ENCODE data around the gene CREB3.

Gene CREB3

DNA sequence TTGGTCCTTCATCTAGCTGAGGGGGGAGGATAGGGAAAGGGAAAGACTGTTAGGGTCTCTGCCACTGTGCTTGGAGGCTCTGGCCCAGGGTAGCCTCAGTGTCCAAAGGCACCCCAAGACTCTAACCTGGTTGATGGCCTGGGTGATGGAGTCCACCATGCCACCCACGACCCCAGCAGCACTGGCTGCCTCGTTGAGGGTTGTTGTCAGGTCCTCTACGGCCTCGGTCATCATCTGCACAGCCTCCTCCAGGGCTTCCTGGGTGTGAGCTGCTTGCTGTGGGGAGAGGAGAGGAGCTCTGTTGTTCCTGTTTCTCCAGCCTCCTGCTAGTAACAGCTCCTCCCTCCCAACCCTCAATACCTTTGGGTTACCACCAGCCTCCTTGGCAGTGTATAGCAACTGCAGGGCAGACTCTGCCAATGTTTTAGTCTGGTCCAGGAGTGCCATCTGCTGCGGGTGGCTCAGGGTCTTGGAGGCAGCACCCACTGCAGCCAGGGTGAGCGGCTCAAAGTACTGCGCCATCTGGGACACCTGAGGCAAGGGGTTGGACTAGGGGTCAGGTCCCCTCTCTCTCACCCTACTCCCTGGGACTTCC lies 26.5 kb upstream of the CREB3 start:
- no peak for DNase-seq (ENCODE audit: low read depth in 1 of 2, low spot score in 1 of 2)
- in situ Hi-C loops (cut with HindIII; ENCODE audit: low pct_unique_long_range_greater_than_20kb, low sequenced_read_pairs): no loop called here
- TF ChIP-seq JUND (IDR thresholded peaks at IDR 0.05; ENCODE audit: low read depth): no peak

- TF ChIP-seq JUND (IDR thresholded peaks at IDR 0.05; ENCODE audit: low read depth): no peak
- DNase-seq (ENCODE audit: low read depth in 1 of 2, low spot score in 1 of 2): no peak
- in situ Hi-C loops (cut with HindIII; ENCODE audit: low pct_unique_long_range_greater_than_20kb, low sequenced_read_pairs): no loop called here
Observed at GRCh38 chr9:35706951-35707350, 25.5 kb upstream of the CREB3 start.

- in situ Hi-C loops (cut with HindIII; ENCODE audit: low pct_unique_long_range_greater_than_20kb, low sequenced_read_pairs): no loop called here
- TF ChIP-seq JUND (IDR thresholded peaks at IDR 0.05; ENCODE audit: low read depth): no peak
- DNase-seq (ENCODE audit: low read depth in 1 of 2, low spot score in 1 of 2): no peak
Observed at GRCh38 chr9:35708146-35708545, 24.3 kb upstream of the CREB3 start.

DNA sequence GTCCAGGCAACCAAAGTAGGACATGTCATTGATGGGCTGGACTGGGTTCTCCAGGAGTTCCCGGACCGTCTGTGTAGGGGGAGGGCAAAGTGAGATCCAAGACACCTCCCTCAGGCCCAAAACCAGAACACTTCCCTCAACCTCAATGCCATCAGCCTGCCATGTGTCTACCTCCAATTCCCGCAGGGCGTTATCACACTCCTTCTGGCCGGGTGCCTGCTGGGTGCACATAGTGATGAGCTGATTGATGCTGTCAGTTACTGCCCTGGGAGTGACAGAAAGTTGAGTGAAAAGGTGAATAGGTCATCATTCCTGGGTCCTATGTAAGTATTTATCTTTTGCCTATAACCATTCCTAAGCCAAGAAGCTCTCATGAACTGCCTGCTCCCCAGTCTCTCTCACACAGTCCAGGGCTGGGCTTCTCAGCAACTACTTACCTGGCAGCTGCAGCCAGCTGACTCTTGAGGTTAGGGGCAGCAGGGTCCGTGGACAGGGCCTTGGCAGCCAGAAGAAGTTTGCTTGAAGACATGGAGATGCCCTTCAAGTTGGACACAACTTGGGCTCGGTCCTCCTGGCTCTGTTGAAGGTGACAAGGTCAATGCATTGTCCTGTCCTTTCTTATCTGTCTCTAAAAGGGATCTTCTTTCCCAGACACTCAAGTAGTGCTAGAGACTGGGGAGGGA lies 21.5 kb upstream of the CREB3 start:
- DNase-seq (ENCODE audit: low read depth in 1 of 2, low spot score in 1 of 2): no peak
- no peak for TF ChIP-seq JUND (IDR thresholded peaks at IDR 0.05; ENCODE audit: low read depth)
- in situ Hi-C loops (cut with HindIII; ENCODE audit: low pct_unique_long_range_greater_than_20kb, low sequenced_read_pairs): no loop called here

DNA sequence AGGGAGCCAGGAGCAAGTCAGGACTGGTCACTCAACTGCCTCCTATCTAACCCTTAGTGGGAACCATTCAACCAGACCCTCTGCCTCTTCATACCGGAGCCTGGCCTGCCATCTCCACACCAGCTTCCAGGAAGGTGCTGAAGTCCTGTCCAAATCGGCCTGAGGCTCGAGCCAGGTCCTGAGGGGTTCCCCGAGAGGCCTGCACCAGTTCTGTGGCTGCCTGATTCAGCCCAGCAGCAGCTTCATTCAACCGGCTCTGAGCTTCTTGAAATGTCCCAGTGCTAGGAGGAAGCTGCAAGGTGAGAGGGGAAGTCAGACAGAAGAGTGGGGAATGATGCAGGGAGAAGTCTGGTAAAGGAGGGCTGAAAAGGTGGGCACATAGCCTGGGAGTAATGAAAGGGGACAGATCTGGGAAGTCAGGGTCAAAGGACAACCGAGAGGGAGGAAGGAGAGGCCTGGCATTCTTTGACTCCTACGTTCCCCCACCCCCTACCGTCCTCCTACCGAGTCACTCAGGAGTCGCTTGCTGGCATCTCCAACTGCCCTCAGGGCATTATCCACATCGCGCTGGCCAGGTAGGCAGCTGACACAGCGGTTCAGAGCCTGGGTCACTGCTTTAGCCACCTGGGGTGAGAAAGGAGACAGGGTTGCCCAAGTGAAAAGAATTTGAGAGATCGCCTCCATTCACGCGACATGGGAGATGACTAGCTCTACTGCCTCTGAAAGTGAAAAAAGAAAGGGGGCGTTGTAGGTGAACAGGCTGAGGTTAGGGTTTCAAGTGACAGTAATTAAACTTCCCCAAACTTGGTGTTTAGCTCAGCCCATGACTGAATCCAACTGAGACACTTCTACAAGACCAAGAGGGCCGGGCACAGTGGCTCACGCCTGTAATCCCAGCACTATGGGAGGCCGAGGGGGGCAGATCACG lies 20.7 kb upstream of the CREB3 start:
- DNase-seq (ENCODE audit: low read depth in 1 of 2, low spot score in 1 of 2): peak; percentile 38 to 77
- no peak for TF ChIP-seq JUND (IDR thresholded peaks at IDR 0.05; ENCODE audit: low read depth)
- in situ Hi-C loops (cut with HindIII; ENCODE audit: low pct_unique_long_range_greater_than_20kb, low sequenced_read_pairs): no loop called here

DNA sequence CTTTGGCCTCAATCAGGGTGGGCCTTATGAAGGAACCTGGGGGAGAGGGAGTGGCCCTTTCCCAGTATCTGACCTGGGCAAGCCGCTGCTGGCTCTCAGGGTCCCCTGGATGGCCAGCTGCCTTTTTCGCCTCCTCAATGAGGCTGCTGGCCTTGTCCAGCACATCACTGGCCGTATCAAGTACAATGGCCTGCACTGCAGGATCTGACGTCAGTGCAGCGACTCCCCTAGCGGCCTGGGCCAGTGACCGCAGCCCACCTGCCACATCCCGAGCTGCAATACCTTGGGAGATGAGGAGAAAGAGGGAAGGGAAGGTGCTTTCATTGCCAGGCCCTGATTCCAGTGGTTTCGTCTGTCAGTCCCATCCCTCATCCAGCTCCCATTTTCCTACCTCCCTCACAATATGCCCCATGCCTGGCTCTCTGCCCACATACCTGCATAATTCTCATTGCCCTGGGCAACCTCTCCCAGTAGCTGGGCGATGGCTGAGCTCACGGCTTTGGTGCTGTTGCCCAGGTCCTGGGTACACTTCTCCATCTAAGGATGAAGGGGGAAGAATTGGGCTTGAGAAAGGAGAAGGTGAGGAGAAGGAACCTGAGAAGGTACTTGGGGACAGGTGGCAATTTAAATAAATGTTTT lies 19.6 kb upstream of the CREB3 start:
- peak in 1 of 2 experiments; percentile 69 for DNase-seq (ENCODE audit: low read depth in 1 of 2, low spot score in 1 of 2)
- TF ChIP-seq JUND (IDR thresholded peaks at IDR 0.05; ENCODE audit: low read depth): no peak
- in situ Hi-C loops (cut with HindIII; ENCODE audit: low pct_unique_long_range_greater_than_20kb, low sequenced_read_pairs): no loop called here

DNA sequence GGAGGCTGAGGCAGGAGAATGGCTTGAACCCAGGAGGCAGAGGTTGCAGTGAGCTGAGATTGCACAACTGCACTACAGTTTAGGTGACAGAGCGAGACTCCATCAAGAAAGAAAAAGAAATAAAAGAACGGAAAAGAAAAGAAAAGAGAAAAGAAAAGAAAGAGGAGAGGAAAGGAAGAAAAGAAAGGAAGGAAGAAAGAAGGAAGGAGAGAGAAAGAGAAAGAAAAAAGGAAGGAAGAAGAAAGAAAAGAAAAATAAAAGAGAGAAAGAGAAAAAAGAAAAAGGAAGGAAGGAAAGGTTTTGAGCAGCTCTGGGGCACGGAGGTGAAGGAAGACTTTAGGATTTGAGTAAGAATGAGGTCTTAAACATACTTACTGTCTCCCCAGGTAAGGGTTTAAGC lies 18.9 kb upstream of the CREB3 start:
- TF ChIP-seq JUND (IDR thresholded peaks at IDR 0.05; ENCODE audit: low read depth): no peak
- in situ Hi-C loops (cut with HindIII; ENCODE audit: low pct_unique_long_range_greater_than_20kb, low sequenced_read_pairs): no loop called here
- no peak for DNase-seq (ENCODE audit: low read depth in 1 of 2, low spot score in 1 of 2)

- no peak for TF ChIP-seq JUND (IDR thresholded peaks at IDR 0.05; ENCODE audit: low read depth)
- in situ Hi-C loops (cut with HindIII; ENCODE audit: low pct_unique_long_range_greater_than_20kb, low sequenced_read_pairs): no loop called here
- no peak for DNase-seq (ENCODE audit: low read depth in 1 of 2, low spot score in 1 of 2)
Observed at GRCh38 chr9:35714123-35714522, 18.3 kb upstream of the CREB3 start.

- in situ Hi-C loops (cut with HindIII; ENCODE audit: low pct_unique_long_range_greater_than_20kb, low sequenced_read_pairs): no loop called here
- no peak for TF ChIP-seq JUND (IDR thresholded peaks at IDR 0.05; ENCODE audit: low read depth)
Observed at GRCh38 chr9:35714579-35715252, 17.8 kb upstream of the CREB3 start.

GRCh38 chr9:35716230-35716629 lies 16.2 kb upstream of the CREB3 start:
- TF ChIP-seq JUND (IDR thresholded peaks at IDR 0.05; ENCODE audit: low read depth): no peak
- no peak for DNase-seq (ENCODE audit: low read depth in 1 of 2, low spot score in 1 of 2)
- in situ Hi-C loops (cut with HindIII; ENCODE audit: low pct_unique_long_range_greater_than_20kb, low sequenced_read_pairs): no loop called here

More at GRCh38 chr9:35714579-35715252, 17.8 kb upstream of the CREB3 start:
- DNase-seq (ENCODE audit: low read depth in 1 of 2, low spot score in 1 of 2): no peak

DNA sequence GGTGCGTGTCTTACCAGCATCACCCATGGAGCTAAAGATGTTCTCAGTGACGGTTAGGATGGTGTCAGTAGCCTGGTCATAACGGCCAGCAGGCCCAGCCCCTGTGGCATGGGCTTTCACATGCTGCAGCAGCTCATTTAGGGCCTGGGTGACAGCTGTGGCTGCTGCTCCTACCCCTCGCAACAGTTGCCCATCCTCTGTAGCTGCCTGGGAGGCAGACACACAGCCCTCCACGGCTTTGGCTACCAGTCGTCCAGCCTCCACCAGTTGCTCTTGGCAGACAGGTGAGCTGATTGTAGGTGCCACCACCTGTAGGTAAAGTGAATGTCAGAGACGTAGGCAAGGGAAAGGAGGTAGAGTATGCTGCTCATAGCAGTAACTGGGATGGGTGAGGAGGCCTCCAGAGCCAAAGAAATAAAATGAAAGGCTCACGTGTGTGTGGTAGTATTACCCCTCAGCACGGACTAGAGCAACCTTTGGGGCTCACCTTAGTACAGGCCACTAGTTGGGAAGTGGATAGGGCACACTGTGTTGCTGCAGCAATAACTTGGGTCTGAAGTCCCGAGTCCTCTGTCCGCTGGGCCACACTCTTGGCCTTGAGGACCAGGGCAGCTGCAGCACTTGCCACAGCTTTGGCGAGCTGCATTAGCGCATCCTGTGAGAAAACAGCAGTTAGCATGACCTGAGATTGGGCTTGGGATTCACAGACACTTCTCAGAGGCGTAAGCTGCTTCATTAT lies 15.2 kb upstream of the CREB3 start:
- in situ Hi-C loops (cut with HindIII; ENCODE audit: low pct_unique_long_range_greater_than_20kb, low sequenced_read_pairs): no loop called here
- no peak for TF ChIP-seq JUND (IDR thresholded peaks at IDR 0.05; ENCODE audit: low read depth)
- no peak for DNase-seq (ENCODE audit: low read depth in 1 of 2, low spot score in 1 of 2)

Data from T47D (cell line).